AG09309 (cell line): ENCODE data around the gene ERVK3-1.

Experiments used
- DNase-seq: peaks from one replicate; pipeline ENCODE4 v3.0.0-alpha.2; 2010; ENCODE audit warnings: low read depth
- H3K4me3 ChIP-seq: 2 replicates; pipeline ENCODE4 v1.5.1; 2011; ENCODE audit warnings: mild to moderate bottlenecking, low read depth, low read length, moderate library complexity; ENCODE audit not compliant: control insufficient read depth
- TF ChIP-seq, protein P1 (sequence below): IDR thresholded peaks from 2 replicates; pipeline ENCODE4 v1.5.1; 2011; ENCODE audit warnings: mild to moderate bottlenecking, low read depth, low read length, inconsistent platforms; ENCODE audit not compliant: insufficient read depth, control insufficient read depth; ENCODE audit errors: missing control alignments

Gene ERVK3-1

DNA sequence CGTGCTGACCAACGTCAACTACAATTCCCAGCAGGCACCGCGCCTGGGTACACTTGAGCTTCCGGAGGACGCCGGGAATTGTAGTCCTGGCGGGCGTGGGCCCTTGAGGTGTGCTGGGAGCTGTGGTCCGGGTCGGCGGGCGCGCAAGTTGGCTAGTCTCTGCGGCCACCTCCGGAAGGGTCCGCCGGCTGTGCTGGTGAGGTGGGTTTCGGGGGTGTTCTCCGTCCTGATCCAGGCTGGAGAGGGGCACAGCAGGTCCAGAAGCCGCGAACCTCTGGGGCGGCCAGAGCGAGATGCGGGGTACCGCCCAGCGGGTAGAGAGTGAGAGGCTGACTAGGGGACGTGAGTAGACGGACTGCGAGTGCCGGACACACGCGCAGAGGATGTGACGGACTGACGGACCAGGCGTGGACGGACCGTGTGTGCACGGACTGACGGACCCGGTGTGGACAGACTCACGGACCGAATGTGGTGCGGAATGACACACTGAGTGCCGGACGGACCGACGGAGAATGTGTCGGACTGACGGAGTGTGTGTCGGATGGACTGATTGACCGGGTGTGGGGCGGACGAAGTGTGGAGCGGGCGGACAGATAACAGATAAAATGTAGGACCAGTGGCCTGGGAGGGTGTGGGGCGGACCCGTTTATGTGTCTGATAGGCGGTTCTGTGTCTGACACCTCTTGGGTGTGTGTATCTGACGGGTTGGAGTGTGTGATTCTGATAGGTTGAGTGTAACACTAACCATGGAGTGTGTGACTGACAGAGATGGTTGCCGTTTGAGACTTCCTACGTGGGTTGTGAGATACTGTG lies 21.9 kb downstream of the ERVK3-1 start, which contains the start of gene ZSCAN22:
Gene ZSCAN22, plus strand, starts transcription at position 81 of the 813 bp plus-strand sequence. CDS start 7,809 bp downstream, outside the sequence.
- peak within 1 kb of the TSS; percentile 89 for H3K4me3 ChIP-seq
- peak; percentile 73 for DNase-seq
- TF ChIP-seq, protein P1, sequence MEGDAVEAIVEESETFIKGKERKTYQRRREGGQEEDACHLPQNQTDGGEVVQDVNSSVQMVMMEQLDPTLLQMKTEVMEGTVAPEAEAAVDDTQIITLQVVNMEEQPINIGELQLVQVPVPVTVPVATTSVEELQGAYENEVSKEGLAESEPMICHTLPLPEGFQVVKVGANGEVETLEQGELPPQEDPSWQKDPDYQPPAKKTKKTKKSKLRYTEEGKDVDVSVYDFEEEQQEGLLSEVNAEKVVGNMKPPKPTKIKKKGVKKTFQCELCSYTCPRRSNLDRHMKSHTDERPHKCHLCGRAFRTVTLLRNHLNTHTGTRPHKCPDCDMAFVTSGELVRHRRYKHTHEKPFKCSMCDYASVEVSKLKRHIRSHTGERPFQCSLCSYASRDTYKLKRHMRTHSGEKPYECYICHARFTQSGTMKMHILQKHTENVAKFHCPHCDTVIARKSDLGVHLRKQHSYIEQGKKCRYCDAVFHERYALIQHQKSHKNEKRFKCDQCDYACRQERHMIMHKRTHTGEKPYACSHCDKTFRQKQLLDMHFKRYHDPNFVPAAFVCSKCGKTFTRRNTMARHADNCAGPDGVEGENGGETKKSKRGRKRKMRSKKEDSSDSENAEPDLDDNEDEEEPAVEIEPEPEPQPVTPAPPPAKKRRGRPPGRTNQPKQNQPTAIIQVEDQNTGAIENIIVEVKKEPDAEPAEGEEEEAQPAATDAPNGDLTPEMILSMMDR, result no peak

DNA sequence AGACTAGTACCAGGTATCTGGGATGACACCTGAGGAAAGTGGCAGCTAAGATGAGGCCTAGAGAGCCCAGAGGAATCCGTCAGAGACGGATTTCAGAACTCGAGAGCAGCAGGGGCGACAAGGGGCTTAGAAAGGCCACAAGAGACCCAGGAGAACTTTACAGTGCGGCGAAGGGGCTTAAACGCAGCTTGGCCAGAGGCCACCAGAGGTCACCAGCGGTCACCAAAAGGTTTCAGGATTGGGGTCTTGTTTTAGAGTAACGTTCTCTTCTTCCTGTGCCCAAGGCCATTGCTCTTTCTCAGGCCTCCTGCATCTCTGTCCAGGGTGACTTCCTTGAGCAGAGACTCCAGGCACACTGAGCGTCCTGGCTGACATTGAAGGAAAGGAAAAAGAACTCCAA lies 23.8 kb downstream of the ERVK3-1 start:
- TF ChIP-seq, protein P1, result no peak
- DNase-seq, result no peak
- H3K4me3 ChIP-seq, result no peak overlapping the region

GRCh38 chr19:58330458-58330857 lies 25.3 kb downstream of the ERVK3-1 start:
- DNase-seq, result no peak
- TF ChIP-seq, protein P1, result no peak
- H3K4me3 ChIP-seq, result no peak overlapping the region

GRCh38 chr19:58332697-58333096 lies 27.5 kb downstream of the ERVK3-1 start:
- H3K4me3 ChIP-seq, result no peak overlapping the region
- DNase-seq, result no peak
- TF ChIP-seq, protein P1, result no peak

- TF ChIP-seq, protein P1, result no peak
- DNase-seq, result no peak
- no peak overlapping the region for H3K4me3 ChIP-seq
Observed at GRCh38 chr19:58334691-58335249, 29.6 kb downstream of the ERVK3-1 start.

- no peak overlapping the region for H3K4me3 ChIP-seq
- DNase-seq, result no peak
- TF ChIP-seq, protein P1, result no peak
Observed at GRCh38 chr19:58335630-58336029, 30.5 kb downstream of the ERVK3-1 start.
